Skeletal muscle tissue (tissue), 4 donors: Measurements from ENCODE around the gene ZNF431. TPM values are rescaled to one million over a fixed set of nuclear protein-coding genes. Genes with fewer than 3 reads are reported as not detected.

ENCODE experiments used
- H3K27ac ChIP-seq: one replicate; pipeline ENCODE4 v1.7.0; 2013; ENCODE audit warnings: mild to moderate bottlenecking, low read depth, low read length, inconsistent platforms
- H3K27me3 ChIP-seq, 3 donors: one replicate each; pipeline ENCODE4 v1.7.0; 2013; ENCODE audit warnings: low read length in 3 of 3; ENCODE audit not compliant: control insufficient read depth in 3 of 3, insufficient read depth in 3 of 3
- H3K36me3 ChIP-seq, 3 donors: one replicate each; pipeline ENCODE4 v1.7.0; 2013; ENCODE audit warnings: low read length in 3 of 3; ENCODE audit not compliant: control insufficient read depth in 3 of 3, insufficient read depth in 3 of 3
- H3K4me1 ChIP-seq, 3 donors: one replicate each; pipeline ENCODE4 v1.7.0; 2013; ENCODE audit warnings: low read length in 3 of 3, mild to moderate bottlenecking in 3 of 3; ENCODE audit not compliant: control insufficient read depth in 3 of 3, insufficient read depth in 3 of 3
- H3K4me3 ChIP-seq, 3 donors: one replicate each; pipeline ENCODE4 v1.7.0; 2013; ENCODE audit warnings: low read length in 3 of 3
- H3K9ac ChIP-seq, 3 donors: one replicate each; pipeline ENCODE4 v1.7.0; 2013; ENCODE audit warnings: low read length in 3 of 3, mild to moderate bottlenecking in 3 of 3, moderate library complexity in 2 of 3, low read depth in 1 of 3
- H3K9me3 ChIP-seq, 3 donors: one replicate each; pipeline ENCODE4 v1.7.0; 2013; ENCODE audit warnings: low read length in 3 of 3; ENCODE audit not compliant: control insufficient read depth in 3 of 3
- total RNA-seq: library from RNA; depleted of rRNA; stranded (reverse); fragments of >200 nt; gene quantifications from one replicate; pipeline ENCODE4 v1.2.3, GENCODE V29; 2014
- donor health status: Osteomylitis.

ZNF431 gene
- total RNA-seq, 1 donor from 2014 or later, result 13.0 TPM

GRCh38 chr19:21143428-21143827 lies 1.6 kb downstream of the ZNF431 start:
- no peaks in the 10 kb centered on the region for H3K27me3 ChIP-seq
- H3K9me3 ChIP-seq, result no peaks in the 10 kb centered on the region
- H3K36me3 ChIP-seq, result peaks cover 0 to 24% (median 20%) of the 10 kb centered on the region in 3 donors
- no peak overlapping the region for H3K4me3 ChIP-seq
- no peak overlapping the region for H3K27ac ChIP-seq
- no peak overlapping the region for H3K9ac ChIP-seq
- H3K4me1 ChIP-seq, result peaks cover 0 to 5% (median 2%) of the 10 kb centered on the region in 3 donors

- Histone ChIP-seq H3K9ac (no peak overlapping the region), H3K36me3 (peaks cover 0 to 24% (median 20%) of the 10 kb centered on the region in 3 donors), H3K4me1 (peaks cover 0 to 5% (median 2%) of the 10 kb centered on the region in 3 donors), H3K4me3 (no peak overlapping the region), H3K27ac (no peak overlapping the region), H3K9me3 (no peaks in the 10 kb centered on the region), H3K27me3 (no peaks in the 10 kb centered on the region)
These were observed 2.0 kb downstream of the ZNF431 start for GRCh38 chr19:21143854-21144253.

DNA sequence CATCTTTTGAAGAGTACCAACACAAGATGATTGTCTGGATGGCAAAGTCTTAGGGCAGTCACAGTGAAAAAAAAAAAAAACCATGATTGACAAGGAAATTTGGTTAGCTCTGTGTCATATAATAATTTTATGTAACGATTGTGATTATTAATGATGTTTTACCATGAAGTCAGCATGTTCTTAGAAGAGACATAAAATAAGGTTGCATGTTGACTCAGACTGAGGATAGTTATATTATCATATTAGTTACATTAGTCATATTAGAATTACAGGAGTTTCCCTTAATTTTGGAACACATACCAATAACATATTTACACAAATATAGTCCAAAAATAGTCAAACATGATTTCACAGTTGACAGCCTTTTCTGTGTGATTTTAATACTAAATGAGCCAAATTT lies 5.7 kb downstream of the ZNF431 start:
- H3K27me3 ChIP-seq, result no peaks in the 10 kb centered on the region
- no peak overlapping the region for H3K9ac ChIP-seq
- peaks cover 0 to 5% (median 0%) of the 10 kb centered on the region in 3 donors for H3K4me1 ChIP-seq
- H3K27ac ChIP-seq, result no peak overlapping the region
- H3K36me3 ChIP-seq, result peaks cover 4 to 37% (median 34%) of the 10 kb centered on the region in 3 donors
- no peak overlapping the region for H3K4me3 ChIP-seq
- no peaks in the 10 kb centered on the region for H3K9me3 ChIP-seq

GRCh38 chr19:21148681-21149080 lies 6.8 kb downstream of the ZNF431 start:
- Histone ChIP-seq H3K4me1 (no peaks in the 10 kb centered on the region), H3K27ac (no peak overlapping the region), H3K27me3 (no peaks in the 10 kb centered on the region), H3K36me3 (peaks cover 4 to 43% (median 41%) of the 10 kb centered on the region in 3 donors), H3K9me3 (no peaks in the 10 kb centered on the region), H3K9ac (no peak overlapping the region), H3K4me3 (no peak overlapping the region)

DNA sequence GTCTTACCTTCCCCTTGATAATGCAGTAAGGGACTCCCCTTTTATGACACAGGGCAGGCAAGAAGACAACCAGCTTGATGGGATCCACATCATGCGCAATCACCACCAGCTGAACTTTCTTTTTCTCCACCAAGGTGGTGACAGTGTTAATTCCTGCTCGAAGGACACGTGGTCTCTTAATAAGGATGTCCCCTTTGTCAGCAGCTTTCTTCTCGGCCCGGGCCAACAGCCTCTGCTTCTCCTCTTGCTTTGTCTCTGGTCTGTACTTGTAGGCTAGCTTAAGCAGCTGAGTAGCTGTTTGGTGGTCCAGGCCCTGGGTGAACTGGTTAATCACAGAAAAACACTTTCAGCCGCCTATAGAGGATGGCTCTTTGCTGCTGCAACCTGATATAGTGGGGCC lies 8.0 kb downstream of the ZNF431 start:
- no peak overlapping the region for H3K27ac ChIP-seq
- H3K9ac ChIP-seq, result no peak overlapping the region
- H3K4me3 ChIP-seq, result no peak overlapping the region
- H3K4me1 ChIP-seq, result no peaks in the 10 kb centered on the region
- no peaks in the 10 kb centered on the region for H3K27me3 ChIP-seq
- H3K36me3 ChIP-seq, result peaks cover 4 to 35% (median 32%) of the 10 kb centered on the region in 3 donors
- no peaks in the 10 kb centered on the region for H3K9me3 ChIP-seq

GRCh38 chr19:21151460-21151859 lies 9.6 kb downstream of the ZNF431 start:
- Histone ChIP-seq H3K4me3 (no peak overlapping the region), H3K27ac (no peak overlapping the region), H3K36me3 (peaks cover 4 to 30% (median 22%) of the 10 kb centered on the region in 3 donors), H3K9ac (no peak overlapping the region), H3K9me3 (no peaks in the 10 kb centered on the region), H3K27me3 (no peaks in the 10 kb centered on the region), H3K4me1 (no peaks in the 10 kb centered on the region)

DNA sequence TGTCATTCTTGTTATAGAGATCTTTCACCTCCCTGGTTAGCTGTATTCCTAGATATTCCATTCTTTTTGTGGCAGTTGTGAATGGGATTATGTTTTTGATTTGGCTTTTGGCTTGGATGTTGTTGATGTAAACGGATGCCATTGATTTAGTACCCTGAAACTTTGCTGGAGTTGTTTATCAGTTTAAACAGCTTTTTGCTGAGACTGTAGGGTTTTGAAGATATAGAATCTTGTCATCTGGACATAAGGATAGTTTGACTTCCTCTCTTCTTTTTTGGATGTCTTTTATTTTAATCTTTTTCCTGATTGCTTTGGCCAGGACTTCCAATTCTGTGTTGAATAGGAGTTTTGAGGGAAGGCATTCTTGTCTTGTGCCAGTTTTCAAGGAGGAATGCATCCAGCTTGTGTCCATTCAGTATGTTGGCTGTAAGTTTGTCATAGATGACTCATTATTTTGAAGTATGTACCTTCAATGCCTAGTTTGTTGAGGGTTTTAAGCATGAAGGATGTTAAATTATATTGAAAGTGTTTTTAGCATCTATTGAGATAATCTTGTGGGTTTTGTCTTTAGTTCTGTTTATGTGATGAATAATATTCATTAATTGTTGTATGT lies 16.8 kb downstream of the ZNF431 start:
- no peaks in the 10 kb centered on the region for H3K9me3 ChIP-seq
- no peaks in the 10 kb centered on the region for H3K27me3 ChIP-seq
- no peak overlapping the region for H3K9ac ChIP-seq
- no peak overlapping the region for H3K27ac ChIP-seq
- H3K4me1 ChIP-seq, result no peaks in the 10 kb centered on the region
- no peak overlapping the region for H3K4me3 ChIP-seq
- H3K36me3 ChIP-seq, result peaks cover 0 to 13% (median 2%) of the 10 kb centered on the region in 3 donors

GRCh38 chr19:21164541-21164940 lies 22.7 kb downstream of the ZNF431 start:
- H3K4me1 ChIP-seq, result no peaks in the 10 kb centered on the region
- no peak overlapping the region for H3K4me3 ChIP-seq
- H3K9ac ChIP-seq, result no peak overlapping the region
- H3K36me3 ChIP-seq, result peaks cover 2 to 13% (median 6%) of the 10 kb centered on the region in 3 donors
- H3K9me3 ChIP-seq, result no peaks in the 10 kb centered on the region
- H3K27ac ChIP-seq, result no peak overlapping the region
- no peaks in the 10 kb centered on the region for H3K27me3 ChIP-seq

GRCh38 chr19:21166436-21166835 lies 24.6 kb downstream of the ZNF431 start:
- Histone ChIP-seq H3K9me3 (no peaks in the 10 kb centered on the region), H3K27me3 (no peaks in the 10 kb centered on the region), H3K27ac (no peak overlapping the region), H3K36me3 (peaks cover 2 to 14% (median 12%) of the 10 kb centered on the region in 3 donors), H3K9ac (no peak overlapping the region), H3K4me1 (no peaks in the 10 kb centered on the region), H3K4me3 (no peak overlapping the region)

- no peak overlapping the region for H3K9ac ChIP-seq
- no peaks in the 10 kb centered on the region for H3K9me3 ChIP-seq
- no peaks in the 10 kb centered on the region for H3K36me3 ChIP-seq
- no peak overlapping the region for H3K4me3 ChIP-seq
- no peaks in the 10 kb centered on the region for H3K4me1 ChIP-seq
- H3K27ac ChIP-seq, result no peak overlapping the region
- H3K27me3 ChIP-seq, result peaks cover 0 to 2% (median 0%) of the 10 kb centered on the region in 3 donors
These were observed 55.9 kb downstream of the ZNF431 start for GRCh38 chr19:21197590-21198295.
